Lower leg skin (tissue), 3 donors: ENCODE measurements around the gene SLC28A1.

Experiments used
- CTCF ChIP-seq, 3 donors: fragments of 450-650 bp; IDR thresholded peaks; one replicate each; pipeline ENCODE4 v1.5.1; 2016; ENCODE audit warnings: antibody characterized with exemption in 3 of 3, mild to moderate bottlenecking in 3 of 3, moderate library complexity in 2 of 3
- POLR2A ChIP-seq, 2 donors: fragments of 450-650 bp; IDR thresholded peaks; one replicate each; pipeline ENCODE4 v1.6.1; 2016 to 2017; ENCODE audit warnings: antibody characterized with exemption in 2 of 2, mild to moderate bottlenecking in 1 of 2, moderate library complexity in 1 of 2

- no peak for TF ChIP-seq CTCF (IDR thresholded peaks at IDR 0.05)
- TF ChIP-seq POLR2A (IDR thresholded peaks at IDR 0.05), result no peak
Observed at GRCh38 chr15:84898761-84899160, 14.3 kb downstream of the SLC28A1 start.
